Stimulated activated CD4-positive, alpha-beta T cell treated with anti-CD3 and anti-CD28 coated beads, Interleukin-15, amount 100 ng/mL, for 24 hours (primary cell): ENCODE measurements around the gene CRYL1.

Experiments used
- DNase-seq: peaks from one replicate; pipeline ENCODE4 v3.0.0-alpha.2; 2020

The CRYL1 gene

DNA sequence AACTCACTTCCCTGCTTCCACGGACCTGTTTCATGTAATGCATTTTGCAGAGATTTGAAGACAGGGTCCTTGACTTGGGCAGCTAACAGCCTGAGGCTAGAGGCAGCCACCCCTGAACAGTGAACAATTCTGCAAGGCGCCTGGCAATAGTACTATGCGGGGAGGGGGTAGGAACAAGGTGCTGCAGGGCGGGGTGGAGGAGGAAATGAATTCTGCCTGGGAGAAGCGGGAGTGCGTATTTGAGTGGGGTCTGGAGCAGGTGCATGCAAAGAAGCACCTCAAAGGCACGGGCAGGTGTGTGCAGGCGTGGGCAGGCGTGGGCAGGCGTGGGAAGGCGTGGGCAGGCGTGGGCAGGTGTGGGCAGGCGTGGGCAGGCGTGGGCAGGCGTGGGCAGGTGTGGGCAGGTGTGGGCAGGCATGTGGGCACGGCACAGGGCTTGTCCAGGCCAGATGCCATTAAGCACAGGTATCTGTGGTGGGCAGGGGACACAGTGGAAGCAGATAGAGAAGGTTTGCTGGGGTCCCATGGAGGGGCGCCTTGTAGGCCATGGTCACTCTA lies 163.1 kb downstream of the CRYL1 start:
- no peak for DNase-seq

DNA sequence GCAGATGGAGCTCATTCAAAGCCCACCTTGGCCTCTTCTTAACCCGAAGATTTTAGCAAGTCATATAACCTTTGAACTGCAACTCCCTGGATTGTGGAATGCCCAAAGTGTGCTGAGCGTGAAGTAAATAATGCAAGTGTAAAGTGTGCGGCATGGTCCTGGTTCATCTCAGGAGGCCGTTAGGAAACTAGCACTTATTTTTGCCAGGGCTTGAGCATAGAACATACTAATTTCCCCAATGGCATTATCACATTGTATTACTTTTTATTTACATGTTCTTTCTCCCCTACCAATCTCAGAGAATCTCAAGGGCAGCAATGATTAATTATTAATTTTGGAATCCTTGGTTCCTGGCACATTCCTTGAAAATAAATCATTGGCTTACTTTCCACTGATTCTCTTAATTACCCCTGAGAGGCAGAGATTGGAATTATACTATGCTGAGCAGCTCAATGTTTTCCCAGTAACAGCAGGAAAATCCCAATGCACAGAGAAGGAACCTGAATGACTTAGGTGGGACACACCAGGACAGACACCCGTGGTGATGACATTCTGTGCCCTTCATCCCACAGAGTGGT lies 164.7 kb downstream of the CRYL1 start:
- DNase-seq = no peak

GRCh38 chr13:20360041-20360491 lies 165.6 kb downstream of the CRYL1 start:
- no peak for DNase-seq

DNA sequence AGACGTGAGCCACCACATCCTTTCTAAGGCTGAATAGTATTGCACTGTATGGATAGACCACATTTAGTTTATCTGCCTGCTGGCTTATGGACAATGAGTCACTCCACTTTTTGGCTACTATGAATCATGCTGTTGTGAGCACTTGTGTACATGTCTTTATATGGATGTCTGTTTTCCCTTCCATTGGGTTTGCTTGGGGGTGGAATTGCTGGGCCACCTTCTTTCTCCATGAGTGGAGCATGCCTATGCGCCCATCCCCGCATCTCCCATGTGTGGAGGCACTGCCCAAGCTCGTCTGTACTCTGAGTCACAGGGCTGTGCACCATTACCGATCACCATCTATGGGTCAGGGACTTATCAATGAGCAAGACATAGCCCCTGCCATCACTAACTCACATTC lies 166.3 kb downstream of the CRYL1 start:
- no peak for DNase-seq

- DNase-seq = no peak
Measured at GRCh38 chr13:20358022-20358421, 167.6 kb downstream of the CRYL1 start.

DNA sequence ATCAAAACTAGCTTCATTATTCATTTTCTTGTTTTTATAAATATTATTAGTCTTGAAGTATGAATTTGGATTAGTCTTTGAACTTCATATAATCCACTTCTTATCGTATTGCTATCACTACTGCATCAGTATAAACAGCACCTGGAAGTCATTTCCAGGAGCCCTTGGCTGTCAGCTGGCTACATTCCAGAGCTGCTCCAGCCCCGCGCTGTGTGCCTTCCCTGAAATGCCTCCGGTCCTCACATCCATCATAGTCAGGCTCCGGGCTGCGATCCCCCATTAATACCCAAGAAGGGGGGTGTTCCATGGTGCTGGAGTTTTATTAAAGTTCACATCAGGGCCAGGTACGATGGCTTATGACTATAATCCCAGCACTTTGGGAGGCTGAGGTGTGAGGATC lies 169.2 kb downstream of the CRYL1 start:
- no peak for DNase-seq

DNA sequence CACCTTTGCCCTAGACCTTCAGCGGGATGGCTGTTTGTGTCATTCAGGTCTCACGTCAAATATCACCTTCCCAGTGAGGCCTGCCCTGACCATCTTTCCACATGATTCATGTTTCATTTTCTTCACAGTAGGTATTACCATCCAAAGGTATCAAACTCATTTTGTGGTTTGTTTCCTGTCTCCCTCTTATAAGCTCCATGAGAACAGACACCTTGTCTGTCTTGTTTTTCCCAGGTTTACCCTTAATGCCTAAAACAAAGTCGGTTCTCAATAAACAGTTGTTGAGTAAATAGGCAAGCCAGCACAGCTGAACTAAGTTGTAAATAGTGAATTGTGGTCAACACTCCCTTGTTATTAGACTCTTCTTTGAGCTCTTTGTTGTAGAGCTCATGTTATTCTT lies 170.9 kb downstream of the CRYL1 start:
- no peak for DNase-seq

GRCh38 chr13:20353973-20354372 lies 171.7 kb downstream of the CRYL1 start:
- no peak for DNase-seq
